ENCODE data around the gene GPSM1.
A peak's percentile ranks its signal among the peaks of the same experiment; 100 is the strongest.

GPSM1 gene

GRCh38 chr9:136379891-136380290 is 52.6 kb downstream of the GPSM1 start:
- no peak for DNase-seq

DNA sequence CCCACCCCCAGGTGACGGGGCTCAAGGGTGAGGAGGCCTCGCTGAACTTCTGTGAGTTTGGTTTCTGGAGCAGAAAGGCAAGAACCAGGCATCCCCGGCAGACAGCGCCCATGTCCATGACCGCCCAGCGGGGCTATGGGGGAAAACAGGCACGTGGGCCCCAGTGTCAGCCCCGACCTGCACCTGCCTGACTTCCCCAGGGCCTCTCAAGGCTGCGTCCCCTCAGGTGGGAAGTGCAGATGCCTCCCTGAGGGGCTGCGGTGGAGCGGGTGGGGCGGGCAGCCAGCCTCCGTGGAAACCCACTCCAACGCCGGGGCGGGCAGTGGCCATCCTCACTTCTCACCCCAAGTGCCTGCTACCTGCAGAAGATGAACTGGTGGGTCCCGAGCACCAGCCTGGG is 53.0 kb downstream of the GPSM1 start:
- DNase-seq, result no peak

GRCh38 chr9:136381311-136381710 is 54.0 kb downstream of the GPSM1 start:
- DNase-seq, result no peak

DNA sequence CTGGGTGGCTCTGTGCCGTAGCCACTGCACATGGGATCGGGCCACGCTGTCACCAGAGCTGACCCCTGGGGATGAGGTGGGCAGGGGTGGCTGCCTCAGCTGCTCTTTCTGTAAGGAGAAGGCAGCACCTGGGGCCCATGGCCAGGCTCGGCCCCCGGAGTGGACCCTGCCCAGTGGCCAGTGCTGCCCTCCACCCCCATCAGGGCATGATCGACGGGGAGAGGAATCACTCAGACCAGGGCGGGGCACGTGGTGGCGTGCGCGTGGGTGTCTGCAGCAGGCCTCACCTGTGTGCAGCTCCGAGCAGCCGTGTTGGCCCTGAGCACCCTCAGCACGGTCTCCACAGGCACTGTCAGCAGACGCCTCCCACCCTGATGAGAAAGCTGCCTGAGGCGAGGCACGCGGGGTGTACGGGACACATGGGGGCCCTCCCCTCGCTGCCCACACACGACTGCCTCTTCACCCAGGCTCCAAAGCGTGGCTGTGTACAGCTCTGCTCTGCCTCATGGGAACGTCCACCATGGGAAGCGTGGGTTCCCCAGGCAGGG is 54.7 kb downstream of the GPSM1 start:
- DNase-seq, result no peak

DNA sequence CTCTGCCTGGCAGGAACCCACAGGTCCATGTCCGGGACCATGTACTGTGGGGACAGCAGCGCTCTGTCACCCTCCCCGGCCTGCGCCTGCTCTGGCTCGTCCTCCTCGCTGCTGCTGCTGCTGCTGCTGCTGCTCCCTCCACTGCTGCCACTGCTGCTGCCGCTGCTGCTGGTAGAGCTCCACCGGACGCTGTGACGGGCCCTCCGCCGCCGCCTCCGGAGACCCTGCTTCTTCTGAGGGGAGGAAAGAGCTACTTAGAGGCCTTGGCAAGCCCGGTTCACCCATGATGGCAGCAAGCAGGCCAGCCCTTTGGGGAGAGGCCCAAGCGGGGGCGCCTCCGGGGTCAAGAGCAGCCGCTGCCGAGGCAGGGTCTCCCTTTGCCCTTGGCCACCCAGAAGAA is 56.1 kb downstream of the GPSM1 start:
- no peak for DNase-seq

- no peak for DNase-seq
These were observed 57.7 kb downstream of the GPSM1 start for GRCh38 chr9:136385015-136385414.

- no peak for DNase-seq
These were observed 58.7 kb downstream of the GPSM1 start for GRCh38 chr9:136386018-136386417.

GRCh38 chr9:136387217-136387616 is 59.9 kb downstream of the GPSM1 start:
- no peak for DNase-seq

DNA sequence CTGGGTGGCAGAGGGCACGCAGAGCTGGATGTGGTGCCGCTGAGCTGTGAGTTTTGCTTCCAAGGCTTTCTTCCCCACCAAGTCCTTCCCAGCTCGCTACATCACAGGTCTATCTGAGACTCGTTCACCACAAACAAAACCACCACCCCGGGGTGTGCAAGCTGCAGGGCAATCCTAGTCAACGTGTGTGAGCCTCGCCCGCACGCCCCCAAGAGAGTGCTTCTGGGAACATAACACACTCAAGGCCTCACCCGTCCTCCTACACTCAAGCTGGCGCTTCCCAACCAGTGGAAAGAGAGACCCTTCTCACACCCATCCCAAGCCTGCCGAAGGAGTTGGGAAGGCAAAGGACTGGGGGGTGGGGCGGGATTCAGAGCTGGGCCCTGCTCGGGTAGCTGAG is 62.1 kb downstream of the GPSM1 start:
- no peak for DNase-seq

- no peak for DNase-seq
These were observed 64.6 kb downstream of the GPSM1 start for GRCh38 chr9:136391737-136392537.

DNA sequence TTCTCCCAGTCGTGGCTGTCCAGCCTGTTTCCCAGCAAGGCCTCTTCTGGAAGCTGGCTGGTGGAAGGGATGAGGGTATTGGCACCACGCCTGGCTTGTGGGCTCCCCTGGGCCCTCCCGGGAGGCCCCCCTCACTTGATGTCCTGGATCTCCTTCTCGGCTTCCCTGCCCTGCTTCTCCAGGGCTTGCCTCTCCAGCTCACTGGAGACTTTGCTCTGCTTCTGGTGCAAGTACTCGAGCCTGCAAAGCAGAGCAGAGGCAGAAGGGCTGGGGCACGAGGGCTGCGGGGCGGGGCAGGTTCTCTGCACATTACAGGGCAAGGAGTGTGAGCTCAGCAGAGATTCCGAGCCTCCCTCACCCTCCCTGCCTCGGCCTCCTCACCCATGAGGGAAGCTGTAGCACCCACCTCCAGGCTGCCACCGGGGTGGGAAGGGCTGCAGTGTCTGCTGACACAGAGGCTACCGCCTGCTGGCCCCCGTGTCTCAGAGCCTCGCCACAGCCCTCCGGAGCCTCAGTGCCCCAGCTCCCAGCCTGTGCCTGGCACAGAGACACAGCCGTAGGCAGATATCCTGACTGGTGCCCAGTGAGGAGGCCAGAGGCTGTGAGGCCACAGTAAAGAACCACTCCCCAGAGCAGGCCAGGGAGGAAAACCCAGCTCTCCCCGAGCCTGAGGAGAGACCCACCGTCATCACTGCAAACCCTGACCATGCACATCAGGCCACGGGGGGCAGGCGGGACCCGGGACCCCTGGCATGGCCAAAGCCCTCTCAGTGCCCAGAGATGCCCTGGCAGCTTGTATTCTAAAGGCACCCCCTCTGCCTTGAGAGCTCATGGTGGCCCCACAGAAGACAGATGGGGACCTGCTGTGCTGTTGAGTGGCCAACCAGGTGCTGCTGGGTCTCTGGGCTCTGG is 65.5 kb downstream of the GPSM1 start:
- DNase-seq, result no peak

DNA sequence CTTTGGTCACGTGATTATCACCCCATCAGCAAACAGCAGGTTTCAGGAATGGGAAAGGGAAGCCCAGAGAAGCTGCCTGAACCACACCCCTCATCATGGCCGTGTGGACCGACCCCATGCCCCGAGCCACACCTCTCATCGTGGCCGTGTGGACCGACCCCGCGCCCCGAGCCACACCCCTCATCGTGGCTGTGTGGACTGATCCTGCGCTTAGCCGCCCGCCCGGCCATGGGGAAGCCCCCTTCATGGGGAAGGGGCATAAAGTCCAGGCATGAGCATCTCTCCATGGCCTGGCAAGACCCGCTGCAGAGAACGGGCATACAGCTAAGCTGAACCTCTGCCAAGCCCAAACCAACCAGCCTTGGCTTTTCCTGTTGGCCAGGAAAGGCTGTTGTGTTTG is 66.2 kb downstream of the GPSM1 start:
- DNase-seq, result no peak

GRCh38 chr9:136394312-136395019 is 67.1 kb downstream of the GPSM1 start:
- DNase-seq, result no peak

GRCh38 chr9:136395020-136395340 is 67.6 kb downstream of the GPSM1 start:
- DNase-seq, result no peak

- no peak for DNase-seq
These were observed 68.2 kb downstream of the GPSM1 start for GRCh38 chr9:136395345-136396218.

DNA sequence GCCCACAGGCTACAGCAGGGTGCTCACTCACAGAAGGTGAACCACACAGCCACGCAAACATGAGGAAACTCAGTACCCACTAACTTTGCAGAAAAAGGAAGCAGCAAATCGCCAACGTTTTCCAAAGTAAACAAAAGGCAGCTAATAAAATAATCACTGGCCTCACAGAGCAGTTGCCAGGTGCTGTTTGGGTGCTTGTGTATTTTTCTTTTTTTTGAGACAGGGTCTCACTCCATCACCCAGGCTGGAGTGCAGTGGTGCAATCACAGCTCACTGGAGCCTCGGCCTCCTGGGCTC is 68.8 kb downstream of the GPSM1 start:
- DNase-seq, result no peak

DNA sequence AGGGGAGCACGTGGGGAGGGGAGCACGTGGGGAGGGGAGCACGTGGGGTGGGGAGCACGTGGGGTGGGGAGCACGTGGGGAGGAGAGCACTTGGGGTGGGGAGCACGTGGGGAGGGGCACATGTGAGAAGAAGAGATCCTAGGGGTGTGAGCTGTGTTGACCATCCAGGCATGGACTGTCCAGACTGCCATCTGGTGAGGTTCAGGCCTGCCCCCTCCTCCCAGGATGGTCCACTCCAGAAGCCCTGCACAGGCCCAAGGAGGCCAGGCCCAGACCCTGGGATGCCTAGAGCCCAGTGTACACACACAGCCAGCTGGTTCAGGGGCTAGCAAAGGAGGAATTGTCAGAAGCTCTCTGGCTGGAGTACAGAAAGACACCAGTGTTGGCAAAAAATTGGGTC is 70.3 kb downstream of the GPSM1 start:
- no peak for DNase-seq

- DNase-seq, result no peak
These were observed 70.9 kb downstream of the GPSM1 start for GRCh38 chr9:136398286-136398685.

DNA sequence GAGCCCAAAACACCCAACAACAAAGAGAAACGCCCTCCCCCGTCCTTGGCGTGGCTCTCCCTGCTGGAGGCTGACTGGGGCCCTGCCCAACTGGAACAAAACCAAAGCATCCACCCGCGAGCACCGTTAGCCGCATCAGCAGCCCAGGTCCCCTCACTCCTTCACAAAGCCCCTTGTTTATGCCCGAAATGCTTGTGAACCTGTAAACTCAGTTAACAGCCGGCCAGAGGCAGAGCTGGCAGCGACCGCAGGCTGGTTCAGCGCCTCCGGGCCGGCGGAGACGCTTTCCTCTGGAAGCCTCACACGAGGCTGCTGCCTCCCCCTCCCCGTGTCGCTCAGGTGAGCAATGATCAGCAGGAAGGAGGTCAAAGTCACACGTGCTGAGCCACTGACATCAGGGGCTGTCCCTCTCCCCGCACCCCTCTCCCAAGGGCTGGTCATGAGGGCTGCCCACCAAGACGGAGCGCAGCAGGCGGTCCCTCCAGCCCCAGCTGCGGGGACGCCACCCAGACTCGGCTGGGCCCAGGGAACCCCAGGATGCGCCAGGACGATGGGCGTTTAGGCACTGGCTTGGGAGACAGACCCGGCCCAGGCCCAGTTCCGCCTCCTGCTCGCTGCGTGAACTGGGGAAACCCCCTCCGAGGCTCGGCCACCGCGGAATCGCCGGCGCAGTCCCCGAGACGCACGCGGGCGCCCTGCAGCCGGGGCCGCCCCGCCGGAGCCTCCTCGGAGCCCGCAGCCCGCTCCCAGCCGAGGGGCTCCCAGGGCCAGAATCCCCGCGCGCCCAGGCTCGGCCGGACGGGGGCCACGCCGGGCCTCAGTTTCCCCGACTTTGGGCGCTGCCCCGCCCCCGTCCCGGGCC is 72.1 kb downstream of the GPSM1 start:
- DNase-seq, result peak; percentile 8

DNA sequence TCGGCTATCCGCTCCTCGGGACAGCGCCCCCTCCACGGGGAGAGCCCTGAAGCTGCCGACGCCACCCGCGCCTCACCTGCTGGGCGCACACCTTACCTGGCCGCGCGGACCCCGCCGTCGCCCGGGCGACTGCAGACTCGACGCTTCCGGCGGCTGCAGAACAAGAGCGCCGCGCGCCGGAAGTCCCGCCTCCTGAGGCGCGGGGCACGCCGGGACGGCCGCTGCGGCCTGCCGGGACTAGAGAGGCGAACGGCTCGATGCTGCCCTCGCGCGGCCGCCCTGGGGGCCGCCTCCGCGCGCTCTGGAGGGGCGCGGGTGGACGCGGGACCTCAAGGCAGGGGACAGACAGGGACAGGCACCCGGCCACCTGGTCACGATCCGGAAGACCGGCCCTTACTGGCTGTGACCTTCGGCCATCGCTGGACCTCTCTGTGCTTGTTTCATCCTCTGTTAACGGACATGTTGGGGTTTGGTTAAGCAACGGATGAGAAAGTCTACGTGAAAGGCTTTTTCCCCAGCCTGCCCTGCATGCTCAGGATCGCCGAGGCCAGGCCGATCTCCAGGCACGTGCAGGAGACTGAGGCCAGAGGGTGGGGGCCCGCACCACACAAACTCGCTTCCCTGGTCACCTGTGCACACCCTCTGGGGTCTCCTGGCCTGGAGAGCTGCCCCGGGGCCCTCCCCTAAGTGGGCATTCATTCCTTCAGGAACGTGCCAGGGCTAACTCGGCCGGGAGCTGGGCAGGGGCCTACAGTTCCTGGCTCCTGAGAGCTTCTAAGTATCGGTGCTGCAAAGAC is 72.9 kb downstream of the GPSM1 start, which contains the start of gene SNAPC4:
TSS of gene SNAPC4 (minus strand) at position 133 of the 797 bp plus-strand sequence. CDS start 1,742 bp downstream, outside the sequence.
- DNase-seq, result peak; percentile 91

Measured in NCI-H345 (cell line).